Measurements from ENCODE around the gene P2RY4. TPM values are rescaled to one million over a fixed set of nuclear protein-coding genes. Genes with fewer than 3 reads are reported as not detected.
"Not testable (repeated sequence)": the region's sequence is repeated elsewhere in the genome, so short reads cannot be mapped to it uniquely, and the experiment has no call there.

P2RY4 gene
- polyA plus RNA-seq (ENCODE audit: insufficient read length): 0.48 TPM
- long read RNA-seq, donor 1, partial matches to known transcripts: 0 of 1 reads
- long read RNA-seq, donor 1, other reads (novel, unspliced or antisense): 0 of 1 reads
- long read RNA-seq, donor 2: 0 reads
- long read RNA-seq, donor 3: 0 reads
- long read RNA-seq, donor 4: 0 reads
- long read RNA-seq, donor 5, partial matches to known transcripts: 0 of 1 reads
- long read RNA-seq, donor 5, other reads (novel, unspliced or antisense): 0 of 1 reads
- long read RNA-seq, donor 6, partial matches to known transcripts: 0 of 1 reads
- long read RNA-seq, donor 6, other reads (novel, unspliced or antisense): 0 of 1 reads
- long read RNA-seq, donor 7: 0 reads
- long read RNA-seq, donor 8: 0 reads

- no peak for DNase-seq
Observed at GRCh38 chrX:70260104-70260503, at the start of gene P2RY4. Gene P2RY4 (minus strand): TSS chrX:70260204. CDS start chrX:70259624, 580 bp downstream.

GRCh38 chrX:70301716-70302115 lies 41.7 kb upstream of the P2RY4 start:
- no peak for DNase-seq

GRCh38 chrX:70293621-70294020 lies 33.6 kb upstream of the P2RY4 start:
- no peak for DNase-seq

GRCh38 chrX:70292788-70293187 lies 32.8 kb upstream of the P2RY4 start:
- DNase-seq: no peak

- DNase-seq: peak; percentile 75
Observed at GRCh38 chrX:70289793-70290770, 30.1 kb upstream of the P2RY4 start, which contains the start of the genes KIF4A and PDZD11. Gene KIF4A (plus strand): TSS chrX:70290104. CDS start chrX:70290459, 355 bp downstream. Gene PDZD11 (minus strand): TSS chrX:70289927. CDS start chrX:70289341, 586 bp downstream.

GRCh38 chrX:70289168-70289792 lies 29.3 kb upstream of the P2RY4 start:
- no peak for DNase-seq

- no peak for DNase-seq
Observed at GRCh38 chrX:70281951-70282350, 21.9 kb upstream of the P2RY4 start, which contains the start of gene RAB41. Gene RAB41 (plus strand): TSS chrX:70282172. CDS start chrX:70282218, 46 bp downstream.

GRCh38 chrX:70280573-70280972 lies 20.6 kb upstream of the P2RY4 start:
- no peak for DNase-seq

- no peak for DNase-seq
Observed at GRCh38 chrX:70279081-70279480, 19.1 kb upstream of the P2RY4 start.

GRCh38 chrX:70274029-70274428 lies 14.0 kb upstream of the P2RY4 start:
- not testable (repeated sequence) for DNase-seq

GRCh38 chrX:70268034-70268433 lies 8.0 kb upstream of the P2RY4 start, which contains the start of gene ARR3:
Gene ARR3 (plus strand): TSS chrX:70268334. CDS start chrX:70269386, 1,052 bp downstream.
- DNase-seq: no peak

GRCh38 chrX:70264784-70265183 lies 4.8 kb upstream of the P2RY4 start:
- no peak for DNase-seq

- DNase-seq: peak; percentile 18
Observed at GRCh38 chrX:70262952-70263567, 3.1 kb upstream of the P2RY4 start.

- no peak for DNase-seq
Observed at GRCh38 chrX:70257423-70258288, 2.3 kb downstream of the P2RY4 start.

GRCh38 chrX:70255452-70255851 lies 4.6 kb downstream of the P2RY4 start:
- DNase-seq: no peak

- DNase-seq: no peak
Observed at GRCh38 chrX:70254909-70255308, 5.1 kb downstream of the P2RY4 start.

GRCh38 chrX:70254063-70254400 lies 6.0 kb downstream of the P2RY4 start:
- no peak for DNase-seq

GRCh38 chrX:70253377-70254062 lies 6.5 kb downstream of the P2RY4 start:
- DNase-seq: no peak

GRCh38 chrX:70252491-70252890 lies 7.5 kb downstream of the P2RY4 start:
- DNase-seq: no peak

GRCh38 chrX:70247252-70247651 lies 12.8 kb downstream of the P2RY4 start:
- no peak for DNase-seq

All from left kidney (tissue), 8 donors.